Mesenteric fat pad (tissue), 1 donor: ENCODE results near the gene ZNF324B. TPM values are rescaled to one million over a fixed set of nuclear protein-coding genes. Genes with fewer than 3 reads are reported as not detected.
"Not testable (repeated sequence)": the region's sequence is repeated elsewhere in the genome, so short reads cannot be mapped to it uniquely, and the experiment has no call there.

ENCODE experiments used
- DNase-seq: peaks from one replicate; pipeline ENCODE4 v3.0.0-alpha.2; 2020; ENCODE audit warnings: low spot score
- total RNA-seq: library from RNA; stranded (reverse); fragmentation: NEBNext Ultra II Directional; extraction: Animal tissue kit (Norgen Biotek cat#: 25700); gene quantifications from one replicate; pipeline ENCODE4 v1.2.1, GENCODE V29; 2021
- donor health status: DM: yes; HTN: yes; CAD: no.

The ZNF324B gene
- total RNA-seq, 1 donor from 2014 or later = 5.2 TPM

- DNase-seq = no peak
Observed at GRCh38 chr19:58453743-58454142, 2.3 kb downstream of the ZNF324B start.

- DNase-seq = no peak
Observed at GRCh38 chr19:58455306-58455705, 3.9 kb downstream of the ZNF324B start.

GRCh38 chr19:58456111-58456510, 4.7 kb downstream of the ZNF324B start:
- DNase-seq = no peak

- no peak for DNase-seq
Observed at GRCh38 chr19:58460039-58460438, 8.6 kb downstream of the ZNF324B start.

- DNase-seq = no peak
Observed at GRCh38 chr19:58466089-58466759, 14.8 kb downstream of the ZNF324B start.

GRCh38 chr19:58466760-58467589, 15.6 kb downstream of the ZNF324B start, which contains the start of gene ZNF324:
TSS of gene ZNF324 (plus strand) at chr19:58467080. CDS start at chr19:58469186, 2,106 bp downstream.
- peak; percentile 100 for DNase-seq

- no peak for DNase-seq
Observed at GRCh38 chr19:58468216-58468839, 16.9 kb downstream of the ZNF324B start.

- no peak for DNase-seq
Observed at GRCh38 chr19:58469241-58470013, 18.0 kb downstream of the ZNF324B start.

GRCh38 chr19:58470837-58471543, 19.6 kb downstream of the ZNF324B start:
- DNase-seq = not testable (repeated sequence)

- DNase-seq = no peak
Observed at GRCh38 chr19:58471736-58472135, 20.3 kb downstream of the ZNF324B start.

- no peak for DNase-seq
Observed at GRCh38 chr19:58473775-58474174, 22.4 kb downstream of the ZNF324B start.

GRCh38 chr19:58474291-58474996, 23.0 kb downstream of the ZNF324B start:
- no peak for DNase-seq

GRCh38 chr19:58474997-58475713, 23.7 kb downstream of the ZNF324B start:
- no peak for DNase-seq

GRCh38 chr19:58475714-58476497, 24.5 kb downstream of the ZNF324B start, which contains the start of gene ZNF446:
TSS of gene ZNF446 (plus strand) at chr19:58476352. CDS start at chr19:58477219, 867 bp downstream.
- DNase-seq = peak; percentile 98

- no peak for DNase-seq
Observed at GRCh38 chr19:58476498-58477015, 25.1 kb downstream of the ZNF324B start.

- no peak for DNase-seq
Observed at GRCh38 chr19:58477130-58477529, 25.7 kb downstream of the ZNF324B start.

GRCh38 chr19:58477871-58478270, 26.4 kb downstream of the ZNF324B start:
- no peak for DNase-seq

GRCh38 chr19:58479303-58479702, 27.9 kb downstream of the ZNF324B start:
- DNase-seq = no peak
